ENCODE data around the gene EMC9. TPM values are rescaled to one million over a fixed set of nuclear protein-coding genes. Genes with fewer than 3 reads are reported as not detected.

The EMC9 gene
- total and polyA plus RNA-seq, 2 of the 8 experiments (the other 6 are each of a cell fraction or from before 2014, with no cell fraction given), result 38.4 to 47.2 TPM

- WGBS, 2 experiments (ENCODE audit: extremely low coverage in 1 of 2, insufficient coverage in 1 of 2, insufficient read length in 1 of 2, insufficient replicate concordance in 2 of 2, low coverage in 1 of 2, low lambda C conversion rate in 2 of 2, missing lambda C conversion rate in 1 of 2), result 94% methylated on average over 14 of the region's 14 CpGs; no CpG with 5 or more reads in 1 of the 2 experiments
- Histone ChIP-seq H3K18ac (ENCODE audit: extremely low read depth, low read length) (no peak overlapping the region), H2BK120ac (replicated peaks; ENCODE audit: low read depth, low read length) (no peak overlapping the region), H3K27ac (ENCODE audit: low read depth, low read length) (no peak overlapping the region), H3K4ac (replicated peaks; ENCODE audit: insufficient read length, low read depth, low read length) (no peak overlapping the region), H3K56ac (replicated peaks; ENCODE audit: insufficient read length, low read depth, low read length) (no peak overlapping the region), H2BK15ac (ENCODE audit: low read length) (no peak overlapping the region), H2BK20ac (ENCODE audit: low read length) (no peak overlapping the region), H4K91ac (replicated peaks; ENCODE audit: insufficient read length, low read length) (no peak overlapping the region), H3K9ac (replicated peaks in 1 of 4; ENCODE audit: extremely low read depth in 1 of 4, low read depth in 3 of 4, low read length in 3 of 4) (no peak overlapping the region), H2BK12ac (ENCODE audit: low read depth, low read length) (no peak overlapping the region), H3K23me2 (ENCODE audit: low read depth, low read length) (no peaks in the 10 kb centered on the region), H4K8ac (ENCODE audit: extremely low read depth, insufficient read depth, low read length) (no peak overlapping the region), H2AFZ (ENCODE audit: low read length) (no peak overlapping the region), H2BK5ac (ENCODE audit: low read depth, low read length) (no peak overlapping the region), H4K20me1 (replicated peaks in 1 of 2; ENCODE audit: control insufficient read depth in 1 of 2, insufficient read depth in 2 of 2, low read length in 2 of 2) (peaks cover 2 to 15% of the 10 kb centered on the region in 2 experiments), H3K4me2 (ENCODE audit: insufficient read depth in 1 of 2, low read depth in 2 of 2, low read length in 2 of 2) (no peak overlapping the region), H3K36me3 (ENCODE audit: control insufficient read depth in 2 of 4, insufficient read depth in 4 of 4, low read length in 3 of 4) (peaks cover 14 to 58% (median 48%) of the 10 kb centered on the region in 4 experiments), H3K14ac (ENCODE audit: insufficient read length) (no peak overlapping the region), H3K79me2 (ENCODE audit: control insufficient read depth in 1 of 2, insufficient read depth in 2 of 2, low read length in 2 of 2) (no peaks in the 10 kb centered on the region), H3K27me3 (replicated peaks in 1 of 4; ENCODE audit: control insufficient read depth in 3 of 4, extremely low read depth in 1 of 4, insufficient read depth in 3 of 4, low read length in 3 of 4) (no peaks in the 10 kb centered on the region), H3K23ac (ENCODE audit: insufficient read length) (no peak overlapping the region), H3K4me3 (ENCODE audit: extremely low read depth in 1 of 4, insufficient read depth in 2 of 4, low read depth in 3 of 4, low read length in 4 of 4) (no peak overlapping the region), H3K4me1 (replicated peaks in 1 of 4; ENCODE audit: control insufficient read depth in 3 of 4, insufficient read depth in 4 of 4, low read length in 3 of 4) (no peaks in the 10 kb centered on the region), H3K79me1 (ENCODE audit: low read depth, low read length) (0 out of 2 replicates have a peak, but pooled peaks cover 2% of the 10 kb centered on the region), H3K9me3 (ENCODE audit: insufficient read depth in 2 of 2, low read depth in 1 of 2, low read length in 1 of 2) (no peaks in the 10 kb centered on the region), H2AK5ac (ENCODE audit: low read depth, low read length) (no peak overlapping the region), H4K5ac (ENCODE audit: insufficient read length, low read depth, low read length) (no peak overlapping the region)
- DNase-seq (ENCODE audit: low read depth in 1 of 2, low spot score in 2 of 2) (no peak), FAIRE-seq (no peak)
- peak; percentile 37 for TF ChIP-seq POLR2AphosphoS5 (IDR thresholded peaks at IDR 0.05; ENCODE audit: low read depth, low read length)
- no peak for TF ChIP-seq KDM5A (IDR thresholded peaks at IDR 0.05; ENCODE audit: low read length)
- ChIA-PET CTCF (ENCODE audit: partially characterized antibody) (interaction anchor here (1.1 kb wide), 2 partner anchors 18 to 64 kb away, joined by 3 to 4 read pairs; partner anchors contain the start of gene IRF9), POLR2A (ENCODE audit: partially characterized antibody) (interaction anchor here (0.6 to 10.7 kb wide), 18 partner anchors 7 to 130 kb away, joined by 3 to 158 read pairs (median 4); partner anchors contain the start of genes CHMP4A, DCAF11, IPO4 and IRF9)
Measured at GRCh38 chr14:24179294-24179960, 38.0 kb upstream of the EMC9 start.

Measured in H1 (cell line).